Gastroesophageal sphincter (tissue), 4 donors: ENCODE measurements around the gene CCL16. TPM values are rescaled to one million over a fixed set of nuclear protein-coding genes. Genes with fewer than 3 reads are reported as not detected.
A peak's percentile ranks its signal among the peaks of the same experiment; 100 is the strongest.

Source experiments
- ATAC-seq: fragments of 150-250 bp; one replicate; pipeline ENCODE4 v1.9.1; 2016; ENCODE audit warnings: mild to moderate bottlenecking, moderate library complexity
- H3K27ac ChIP-seq, 4 donors: fragments of 200-600 bp; sonication (generic) in 3 of 4; 1 replicate in 3 of 4; 2 replicates in 1 of 4; pipeline ENCODE4 v1.5.1; 2016 to 2019
- H3K27me3 ChIP-seq: fragments of 200-600 bp; sonication (generic); one replicate; pipeline ENCODE4 v1.5.1; 2019
- H3K36me3 ChIP-seq, 2 donors: fragments of 200-600 bp; sonication (generic); one replicate each; pipeline ENCODE4 v1.5.1; 2019; ENCODE audit warnings: control low read depth in 1 of 2
- H3K4me1 ChIP-seq, 3 donors: fragments of 200-600 bp; sonication (generic); 1 replicate in 2 of 3; 2 replicates in 1 of 3; pipeline ENCODE4 v1.5.1; 2016 to 2019; ENCODE audit warnings: control low read depth in 2 of 3
- H3K4me3 ChIP-seq, 2 donors: fragments of 200-600 bp; sonication (generic); one replicate each; pipeline ENCODE4 v1.5.1; 2019; ENCODE audit warnings: mild to moderate bottlenecking in 1 of 2, moderate library complexity in 1 of 2
- H3K9me3 ChIP-seq, 3 donors: fragments of 200-600 bp; sonication (generic); one replicate each; pipeline ENCODE4 v1.5.1; 2017 to 2019; ENCODE audit warnings: control low read depth in 2 of 3
- EP300 ChIP-seq: sonication (generic); formaldehyde crosslinking; IDR thresholded peaks from one replicate; pipeline ENCODE4 v1.6.1; 2017; ENCODE audit warnings: antibody characterized with exemption, mild to moderate bottlenecking
- POLR2A ChIP-seq, 2 donors: fragments of 450-650 bp; IDR thresholded peaks; one replicate each; pipeline ENCODE4 v1.6.1; 2017; ENCODE audit warnings: antibody characterized with exemption in 2 of 2, mild to moderate bottlenecking in 2 of 2, moderate library complexity in 1 of 2
- POLR2AphosphoS5 ChIP-seq: sonication (generic); formaldehyde crosslinking; IDR thresholded peaks from one replicate; pipeline ENCODE4 v1.6.1; 2017; ENCODE audit warnings: antibody characterized with exemption
- WGBS, 2 donors: methylation state at CpG; one replicate each; pipeline ENCODE4 v1.1.5; 2018; ENCODE audit warnings: low coverage in 1 of 2; 5-methylcytosine and 5-hydroxymethylcytosine counted together
- total RNA-seq, 4 donors: library from RNA; depleted of rRNA; stranded (reverse); fragments of >200 nt; gene quantifications; one replicate each; pipeline ENCODE4 v1.1.0, GENCODE V29; 2016
- TF ChIP-seq, protein P1 (sequence below), 4 experiments: fragments of 200-600 bp in 2 of 4; fragments of 450-650 bp in 2 of 4; sonication (generic) in 1 of 4; IDR thresholded peaks; one replicate each; pipeline ENCODE4 v1.5.1; 2017 to 2019; ENCODE audit warnings: antibody characterized with exemption in 4 of 4, mild to moderate bottlenecking in 2 of 4, moderate library complexity in 2 of 4

The CCL16 gene
- total RNA-seq, 4 donors from 2014 or later = not detected

DNA sequence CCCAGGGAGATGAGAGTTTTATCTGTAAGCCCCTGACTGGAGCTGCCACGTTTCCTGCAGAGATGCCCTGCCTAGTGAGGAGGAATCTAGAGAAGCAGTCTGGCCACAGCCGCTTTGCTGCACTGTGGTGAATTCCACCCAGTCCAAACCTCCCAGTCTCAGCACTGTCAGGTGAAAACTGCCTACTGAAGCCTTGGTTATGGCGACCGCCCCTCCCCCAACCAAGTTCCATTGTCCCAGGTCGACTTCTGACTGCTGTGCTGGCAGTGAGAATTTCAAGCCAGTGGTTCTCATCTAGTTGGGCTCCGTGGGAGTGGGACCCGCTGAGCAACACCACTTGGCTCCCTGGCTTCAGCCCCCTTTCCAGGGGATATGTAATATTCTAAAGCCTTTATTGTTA, 27.6 kb downstream of the CCL16 start:
- H3K36me3 ChIP-seq = no peaks in the 10 kb centered on the region
- H3K27me3 ChIP-seq = peaks cover 17% of the 10 kb centered on the region
- ATAC-seq = no peak
- H3K27ac ChIP-seq = no peak overlapping the region
- TF ChIP-seq, protein P1, sequence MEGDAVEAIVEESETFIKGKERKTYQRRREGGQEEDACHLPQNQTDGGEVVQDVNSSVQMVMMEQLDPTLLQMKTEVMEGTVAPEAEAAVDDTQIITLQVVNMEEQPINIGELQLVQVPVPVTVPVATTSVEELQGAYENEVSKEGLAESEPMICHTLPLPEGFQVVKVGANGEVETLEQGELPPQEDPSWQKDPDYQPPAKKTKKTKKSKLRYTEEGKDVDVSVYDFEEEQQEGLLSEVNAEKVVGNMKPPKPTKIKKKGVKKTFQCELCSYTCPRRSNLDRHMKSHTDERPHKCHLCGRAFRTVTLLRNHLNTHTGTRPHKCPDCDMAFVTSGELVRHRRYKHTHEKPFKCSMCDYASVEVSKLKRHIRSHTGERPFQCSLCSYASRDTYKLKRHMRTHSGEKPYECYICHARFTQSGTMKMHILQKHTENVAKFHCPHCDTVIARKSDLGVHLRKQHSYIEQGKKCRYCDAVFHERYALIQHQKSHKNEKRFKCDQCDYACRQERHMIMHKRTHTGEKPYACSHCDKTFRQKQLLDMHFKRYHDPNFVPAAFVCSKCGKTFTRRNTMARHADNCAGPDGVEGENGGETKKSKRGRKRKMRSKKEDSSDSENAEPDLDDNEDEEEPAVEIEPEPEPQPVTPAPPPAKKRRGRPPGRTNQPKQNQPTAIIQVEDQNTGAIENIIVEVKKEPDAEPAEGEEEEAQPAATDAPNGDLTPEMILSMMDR (IDR thresholded peaks at IDR 0.05) = no peak
- TF ChIP-seq EP300 (no peak), POLR2AphosphoS5 (no peak), POLR2A (IDR thresholded peaks at IDR 0.05) (no peak)
- H3K9me3 ChIP-seq = no peaks in the 10 kb centered on the region
- no peak overlapping the region for H3K4me3 ChIP-seq
- no peaks in the 10 kb centered on the region for H3K4me1 ChIP-seq
- WGBS, 2 donors = 42 to 72% methylated on average over 2 to 6 of the region's 7 CpGs

- no peaks in the 10 kb centered on the region for H3K4me1 ChIP-seq
- H3K27ac ChIP-seq = no peak overlapping the region
- H3K4me3 ChIP-seq = no peak overlapping the region
- H3K36me3 ChIP-seq = no peaks in the 10 kb centered on the region
- peaks cover 10% of the 10 kb centered on the region for H3K27me3 ChIP-seq
- ATAC-seq = no peak
- WGBS, 2 donors = 49 to 67% methylated on average over 2 of the region's 3 CpGs
- TF ChIP-seq, protein P1 (IDR thresholded peaks at IDR 0.05) = no peak
- TF ChIP-seq POLR2A (IDR thresholded peaks at IDR 0.05) (no peak), POLR2AphosphoS5 (no peak), EP300 (no peak)
- no peaks in the 10 kb centered on the region for H3K9me3 ChIP-seq
Measured at GRCh38 chr17:35949401-35949800, 31.9 kb downstream of the CCL16 start.

GRCh38 chr17:35948092-35948491, 33.2 kb downstream of the CCL16 start:
- ATAC-seq = no peak
- 86% methylated on average over 3 to 5 of the region's 7 CpGs for WGBS, 2 donors

DNA sequence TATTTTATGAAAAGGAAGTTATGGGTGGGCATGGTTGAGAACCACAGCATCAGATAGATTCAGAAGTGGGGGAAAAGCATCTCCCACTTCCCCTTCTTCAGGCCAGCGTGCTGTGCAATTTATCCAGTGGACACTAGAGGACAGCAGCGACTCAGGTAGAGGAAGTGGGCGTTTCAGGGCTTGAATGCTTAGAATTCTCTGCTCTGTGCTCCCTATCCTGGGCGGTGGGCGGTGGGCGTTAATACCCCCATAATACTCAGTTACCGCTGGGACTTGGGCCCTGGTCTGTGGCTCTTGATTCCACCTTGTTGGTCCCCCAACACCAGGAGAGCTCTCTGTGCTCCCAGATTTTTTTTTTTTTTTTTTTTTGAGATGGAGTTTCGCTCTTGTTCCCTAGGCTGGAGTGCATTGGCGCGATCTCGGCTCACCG, 34.1 kb downstream of the CCL16 start:
- H3K9me3 ChIP-seq = no peaks in the 10 kb centered on the region
- no peak for TF ChIP-seq POLR2A (IDR thresholded peaks at IDR 0.05)
- TF ChIP-seq, protein P1 (IDR thresholded peaks at IDR 0.05) = peak; percentile 45 to 68 (median 57)
- WGBS, 2 donors = 2 to 34% methylated on average over 7 to 12 of the region's 12 CpGs
- peaks cover 3% of the 10 kb centered on the region for H3K27me3 ChIP-seq
- H3K4me3 ChIP-seq = no peak overlapping the region
- no peaks in the 10 kb centered on the region for H3K4me1 ChIP-seq
- H3K36me3 ChIP-seq = no peaks in the 10 kb centered on the region
- no peak overlapping the region for H3K27ac ChIP-seq
- no peak for ATAC-seq

More at GRCh38 chr17:35948092-35948491, 33.2 kb downstream of the CCL16 start:
- H3K4me3 ChIP-seq = no peak overlapping the region
- H3K9me3 ChIP-seq = no peaks in the 10 kb centered on the region
- peaks cover 3% of the 10 kb centered on the region for H3K27me3 ChIP-seq
- no peaks in the 10 kb centered on the region for H3K36me3 ChIP-seq
- no peak overlapping the region for H3K27ac ChIP-seq
- H3K4me1 ChIP-seq = no peaks in the 10 kb centered on the region
- TF ChIP-seq POLR2AphosphoS5 (no peak), POLR2A (IDR thresholded peaks at IDR 0.05) (no peak), EP300 (no peak)
- TF ChIP-seq, protein P1 (IDR thresholded peaks at IDR 0.05) = no peak

- Histone ChIP-seq H3K36me3 (no peaks in the 10 kb centered on the region), H3K9me3 (no peaks in the 10 kb centered on the region), H3K27me3 (peaks cover 3% of the 10 kb centered on the region), H3K4me1 (no peaks in the 10 kb centered on the region), H3K4me3 (no peak overlapping the region), H3K27ac (no peak overlapping the region)
- ATAC-seq = no peak
- 63% methylated on average over 4 of the region's 4 CpGs; no CpG with 5 or more reads in 1 of the 2 donors for WGBS, 2 donors
- TF ChIP-seq EP300 = no peak
- TF ChIP-seq POLR2AphosphoS5 = no peak
- TF ChIP-seq, protein P1 (IDR thresholded peaks at IDR 0.05) = no peak
- TF ChIP-seq POLR2A (IDR thresholded peaks at IDR 0.05) = no peak
Measured at GRCh38 chr17:35944151-35944550, 37.1 kb downstream of the CCL16 start.
